Progenitor cell of endocrine pancreas (in vitro differentiated cells): Measurements from ENCODE around the gene MRGPRF. TPM values are rescaled to one million over a fixed set of nuclear protein-coding genes. Genes with fewer than 3 reads are reported as not detected.

Experiments used
- DNase-seq: peaks from one replicate; pipeline ENCODE4 v3.0.0; 2021; ENCODE audit warnings: low spot score; ENCODE audit not compliant: unreplicated experiment
- H3K27ac Mint-ChIP-seq: 2 replicates; pipeline ENCODE4 v1.8.0; 2021; ENCODE audit warnings: mild to moderate bottlenecking, moderate library complexity, mixed read lengths
- H3K27me3 Mint-ChIP-seq: 2 replicates; pipeline ENCODE4 v1.8.0; 2021; ENCODE audit warnings: mixed read lengths
- H3K36me3 Mint-ChIP-seq: 2 replicates; pipeline ENCODE4 v1.8.0; 2022; ENCODE audit warnings: mixed read lengths; ENCODE audit not compliant: insufficient read depth
- H3K4me1 Mint-ChIP-seq: 2 replicates; pipeline ENCODE4 v1.8.0; 2021; ENCODE audit warnings: low read depth, mixed read lengths
- H3K4me3 Mint-ChIP-seq: 2 replicates; pipeline ENCODE4 v1.8.0; 2021; ENCODE audit warnings: low read depth, mild to moderate bottlenecking, moderate library complexity, mixed read lengths
- H3K9me3 Mint-ChIP-seq: 2 replicates; pipeline ENCODE4 v1.8.0; 2021; ENCODE audit warnings: low read depth, mixed read lengths
- total RNA-seq: library from RNA; stranded (reverse); gene quantifications from 2 replicates; pipeline ENCODE4 v1.2.1, GENCODE V29; 2021
- TF ChIP-seq, protein P1 (sequence below): fragments of 200-600 bp; sonication (generic); IDR thresholded peaks from one replicate; pipeline ENCODE4 v1.5.0; 2021; ENCODE audit warnings: antibody characterized with exemption, mild to moderate bottlenecking; ENCODE audit not compliant: unreplicated experiment

The MRGPRF gene
- total RNA-seq, 1 donor from 2014 or later: 0.41 TPM

GRCh38 chr11:69024509-69024908, 11.5 kb upstream of the MRGPRF start:
- Mint-ChIP-seq H3K27ac (no peak overlapping the region), H3K4me1 (no peaks in the 10 kb centered on the region), H3K4me3 (no peak overlapping the region), H3K9me3 (no peaks in the 10 kb centered on the region), H3K36me3 (no peaks in the 10 kb centered on the region), H3K27me3 (peaks cover 3% of the 10 kb centered on the region)
- no peak for DNase-seq
- TF ChIP-seq, protein P1, sequence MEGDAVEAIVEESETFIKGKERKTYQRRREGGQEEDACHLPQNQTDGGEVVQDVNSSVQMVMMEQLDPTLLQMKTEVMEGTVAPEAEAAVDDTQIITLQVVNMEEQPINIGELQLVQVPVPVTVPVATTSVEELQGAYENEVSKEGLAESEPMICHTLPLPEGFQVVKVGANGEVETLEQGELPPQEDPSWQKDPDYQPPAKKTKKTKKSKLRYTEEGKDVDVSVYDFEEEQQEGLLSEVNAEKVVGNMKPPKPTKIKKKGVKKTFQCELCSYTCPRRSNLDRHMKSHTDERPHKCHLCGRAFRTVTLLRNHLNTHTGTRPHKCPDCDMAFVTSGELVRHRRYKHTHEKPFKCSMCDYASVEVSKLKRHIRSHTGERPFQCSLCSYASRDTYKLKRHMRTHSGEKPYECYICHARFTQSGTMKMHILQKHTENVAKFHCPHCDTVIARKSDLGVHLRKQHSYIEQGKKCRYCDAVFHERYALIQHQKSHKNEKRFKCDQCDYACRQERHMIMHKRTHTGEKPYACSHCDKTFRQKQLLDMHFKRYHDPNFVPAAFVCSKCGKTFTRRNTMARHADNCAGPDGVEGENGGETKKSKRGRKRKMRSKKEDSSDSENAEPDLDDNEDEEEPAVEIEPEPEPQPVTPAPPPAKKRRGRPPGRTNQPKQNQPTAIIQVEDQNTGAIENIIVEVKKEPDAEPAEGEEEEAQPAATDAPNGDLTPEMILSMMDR: no peak

DNA sequence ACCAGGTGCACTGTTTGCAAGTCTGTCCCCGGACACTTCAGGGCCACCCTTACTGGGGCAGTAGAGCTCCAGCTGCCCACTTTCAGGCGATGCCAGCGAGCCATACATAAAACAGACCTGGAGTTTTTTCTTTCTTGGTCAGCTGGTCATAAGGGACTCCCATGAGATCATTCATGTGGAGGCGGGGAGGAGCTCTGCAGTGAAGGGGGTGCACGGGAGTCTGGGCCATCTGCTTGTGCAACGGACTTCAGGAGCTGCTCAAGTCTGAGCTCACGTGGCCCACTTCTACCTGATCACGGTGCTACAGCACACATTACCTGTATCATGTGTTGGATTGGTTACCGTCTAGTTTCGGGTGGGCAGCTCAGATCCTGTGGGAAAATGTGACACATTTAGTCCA, 9.2 kb upstream of the MRGPRF start:
- no peak for DNase-seq
- Mint-ChIP-seq H3K9me3 (no peaks in the 10 kb centered on the region), H3K36me3 (no peaks in the 10 kb centered on the region), H3K4me3 (no peak overlapping the region), H3K4me1 (no peaks in the 10 kb centered on the region), H3K27ac (no peak overlapping the region), H3K27me3 (peaks cover 9% of the 10 kb centered on the region)
- TF ChIP-seq, protein P1: no peak

DNA sequence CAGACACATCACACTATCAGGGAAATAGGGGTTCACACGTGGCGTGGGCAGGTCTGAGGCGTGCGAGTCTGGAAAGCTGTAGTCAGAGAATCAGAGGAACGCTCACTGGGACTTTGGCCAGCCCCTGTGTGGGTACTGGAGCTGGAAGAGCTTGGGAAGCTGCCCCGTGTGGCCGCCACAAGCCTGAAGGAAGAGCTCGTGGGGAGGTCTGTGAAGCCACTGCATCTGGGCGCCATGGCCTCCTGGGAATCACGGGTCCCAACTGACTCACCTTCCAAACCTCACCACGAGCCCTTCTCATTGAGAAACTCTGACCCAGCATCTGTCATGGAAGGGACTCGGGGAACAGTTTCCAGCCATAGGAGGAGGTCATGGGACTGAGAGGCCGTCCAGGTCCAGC, 5.9 kb upstream of the MRGPRF start:
- no peak overlapping the region for H3K27ac Mint-ChIP-seq
- TF ChIP-seq, protein P1: no peak
- H3K9me3 Mint-ChIP-seq: no peaks in the 10 kb centered on the region
- no peak for DNase-seq
- H3K4me1 Mint-ChIP-seq: peaks cover 7% of the 10 kb centered on the region
- H3K27me3 Mint-ChIP-seq: peaks cover 13% of the 10 kb centered on the region
- H3K36me3 Mint-ChIP-seq: no peaks in the 10 kb centered on the region
- H3K4me3 Mint-ChIP-seq: no peak overlapping the region

GRCh38 chr11:69017951-69018350, 4.9 kb upstream of the MRGPRF start:
- no peak overlapping the region for H3K4me3 Mint-ChIP-seq
- no peak overlapping the region for H3K27ac Mint-ChIP-seq
- H3K9me3 Mint-ChIP-seq: no peaks in the 10 kb centered on the region
- H3K27me3 Mint-ChIP-seq: peaks cover 16% of the 10 kb centered on the region
- DNase-seq: no peak
- H3K4me1 Mint-ChIP-seq: peaks cover 9% of the 10 kb centered on the region
- no peaks in the 10 kb centered on the region for H3K36me3 Mint-ChIP-seq
- TF ChIP-seq, protein P1: no peak

DNA sequence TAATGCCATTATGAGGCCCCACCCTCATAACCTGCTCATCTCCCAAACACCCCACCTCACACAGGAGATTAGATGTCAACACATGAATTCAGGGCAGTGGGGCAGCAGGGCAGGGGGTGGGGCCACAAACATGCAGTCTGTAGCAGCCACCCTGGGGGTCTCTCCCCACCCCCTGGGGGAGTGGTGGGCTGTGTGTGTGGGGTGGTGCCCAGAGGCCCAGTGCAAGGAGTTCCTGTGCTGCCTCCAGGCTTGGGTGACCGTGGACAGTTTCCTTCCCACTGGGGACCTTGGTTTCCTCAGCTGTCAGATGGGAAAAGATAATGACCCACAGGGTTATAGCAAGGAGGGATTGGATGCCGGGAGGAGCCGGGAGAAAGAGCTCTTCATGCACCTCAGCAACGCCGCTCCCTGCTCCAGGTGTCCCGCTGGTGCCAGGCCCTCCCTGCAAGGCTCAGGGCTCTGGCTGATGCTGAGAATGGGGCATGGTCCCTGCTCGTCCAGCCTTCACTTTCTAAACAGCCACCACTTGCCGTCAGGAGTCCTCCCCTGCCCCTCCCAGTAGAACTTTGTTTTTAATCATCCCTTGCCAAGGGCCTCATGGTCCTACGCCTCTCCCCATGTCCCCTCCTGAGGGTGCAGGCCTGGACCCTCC, 2.0 kb upstream of the MRGPRF start:
- DNase-seq: no peak
- TF ChIP-seq, protein P1: no peak
- no peaks in the 10 kb centered on the region for H3K36me3 Mint-ChIP-seq
- H3K4me1 Mint-ChIP-seq: peaks cover 11% of the 10 kb centered on the region
- H3K27me3 Mint-ChIP-seq: peaks cover 24% of the 10 kb centered on the region
- H3K4me3 Mint-ChIP-seq: no peak overlapping the region
- no peak overlapping the region for H3K27ac Mint-ChIP-seq
- H3K9me3 Mint-ChIP-seq: no peaks in the 10 kb centered on the region
